Mucosa of gallbladder (tissue), 1 donor: Measurements from ENCODE around the gene GPD1L. TPM values are rescaled to one million over a fixed set of nuclear protein-coding genes. Genes with fewer than 3 reads are reported as not detected.
"Not testable (repeated sequence)": the region's sequence is repeated elsewhere in the genome, so short reads cannot be mapped to it uniquely, and the experiment has no call there.

Experiments
- DNase-seq: peaks from one replicate; pipeline ENCODE4 v3.0.0-alpha.2; 2020; ENCODE audit warnings: low spot score
- total RNA-seq: library from RNA; stranded (reverse); gene quantifications from one replicate; pipeline ENCODE4 v1.2.1, GENCODE V29; 2021
- donor health status: DM: no; HTN: no; CAD: no.

GPD1L gene
- total RNA-seq, result 31.1 TPM

DNA sequence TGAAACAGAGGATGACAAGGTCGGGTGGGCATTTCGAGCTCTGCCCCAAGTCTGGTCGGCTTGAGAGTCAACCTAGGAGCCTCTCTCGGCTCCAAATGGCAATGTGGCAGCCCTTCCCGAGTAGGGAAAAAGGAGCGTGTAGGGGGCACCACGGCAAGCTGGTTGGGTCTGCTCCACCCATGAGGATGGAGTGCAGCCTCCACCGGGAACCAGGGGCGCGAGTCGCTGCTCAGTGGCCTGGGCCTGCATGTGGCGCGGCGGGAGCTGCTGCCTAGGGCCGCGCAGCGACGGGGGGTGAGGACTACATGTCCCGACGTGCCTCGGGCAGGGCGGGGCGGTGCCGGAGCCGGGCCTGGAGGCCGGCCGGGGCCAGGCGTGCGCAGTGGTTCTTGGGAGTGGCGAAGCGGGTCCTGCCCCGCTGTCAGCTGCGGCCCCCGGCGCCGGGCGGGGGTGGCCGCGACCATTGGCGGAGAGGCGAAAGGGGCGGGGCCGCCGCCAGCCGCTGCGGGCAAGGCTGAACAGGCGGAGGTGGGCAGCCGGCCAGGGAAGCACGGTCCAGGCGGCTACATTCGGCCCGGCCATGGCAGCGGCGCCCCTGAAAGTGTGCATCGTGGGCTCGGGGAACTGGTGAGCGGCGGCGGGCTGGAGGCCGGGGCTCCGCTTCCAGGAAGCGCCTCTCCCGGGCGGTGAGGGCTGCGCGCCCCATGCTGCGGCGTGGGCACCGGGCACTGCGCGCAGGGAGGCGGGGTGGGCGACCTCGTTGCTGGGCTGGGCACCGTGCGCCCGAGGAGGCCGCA lies at the start of gene GPD1L:
Gene GPD1L (plus strand): TSS at position 489 of the 797 bp plus-strand sequence. CDS start 92 bp downstream, at position 581.
- DNase-seq, result peak; percentile 95

DNA sequence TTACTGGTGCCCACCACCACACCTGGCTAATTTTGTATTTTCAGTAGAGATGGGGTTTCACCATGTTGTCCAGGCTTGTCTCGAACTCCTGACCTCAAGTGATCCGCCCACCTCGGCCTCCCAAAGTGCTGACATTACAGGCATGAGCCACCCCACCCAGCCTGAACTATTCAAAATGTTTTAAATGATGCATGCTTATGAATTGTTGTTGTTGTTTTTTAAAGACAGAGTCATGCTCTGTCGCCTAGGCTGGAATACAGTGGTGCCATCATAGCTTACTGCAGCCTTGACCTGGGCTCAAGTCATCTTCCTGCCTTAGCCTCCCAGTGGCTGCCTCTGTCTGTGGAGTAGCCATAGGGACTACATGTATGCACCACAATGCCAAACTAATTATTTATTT lies 48.0 kb upstream of the GPD1L start:
- DNase-seq, result not testable (repeated sequence)

DNA sequence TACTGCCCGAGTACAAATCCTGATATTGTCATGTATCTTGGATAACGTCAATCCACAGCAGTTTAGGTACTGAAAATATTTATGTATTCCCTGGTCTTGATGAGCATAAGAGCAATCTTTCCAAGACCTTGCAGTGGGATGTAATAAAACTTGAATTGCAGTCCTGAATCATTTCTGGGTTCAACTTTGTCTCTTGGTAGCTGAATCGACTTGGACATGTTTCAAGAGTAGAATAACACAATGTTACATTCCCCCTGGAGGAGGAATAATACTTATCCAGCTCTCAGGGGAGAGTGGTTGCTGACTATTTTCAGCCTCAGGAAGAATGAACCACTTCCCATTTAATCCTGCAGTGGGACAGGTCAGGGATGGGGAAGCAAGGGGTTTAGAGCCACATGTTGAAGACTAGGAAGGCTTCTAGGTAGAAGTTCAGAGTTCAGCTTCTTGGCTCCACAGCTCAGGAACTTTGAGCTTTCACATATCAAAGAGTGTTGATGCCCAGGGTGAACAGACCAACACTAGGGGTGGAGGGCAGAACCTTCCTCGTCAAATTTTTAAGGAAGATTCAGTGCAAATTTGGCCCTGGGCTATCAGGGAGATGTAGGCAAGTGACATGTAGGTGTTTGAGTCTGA lies 43.4 kb upstream of the GPD1L start:
- no peak for DNase-seq

DNA sequence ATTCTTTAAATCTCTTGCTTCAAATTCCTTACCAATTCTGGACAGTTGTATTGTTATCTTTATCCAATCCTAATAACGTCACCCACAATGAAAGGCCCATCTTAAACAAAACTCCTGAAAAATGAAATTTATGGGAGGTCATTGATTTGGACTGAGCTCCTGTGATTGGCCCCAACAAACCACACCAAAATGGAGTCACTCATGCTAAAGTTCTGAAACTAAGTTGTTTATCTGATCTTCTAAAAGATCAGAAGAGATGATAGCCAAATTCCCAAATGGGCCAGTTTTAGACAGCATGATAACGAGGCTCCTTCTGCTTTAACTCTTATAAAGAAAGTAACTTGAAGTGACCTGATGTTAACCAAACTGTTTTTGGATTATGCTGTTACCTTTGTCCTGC lies 39.7 kb upstream of the GPD1L start:
- no peak for DNase-seq

DNA sequence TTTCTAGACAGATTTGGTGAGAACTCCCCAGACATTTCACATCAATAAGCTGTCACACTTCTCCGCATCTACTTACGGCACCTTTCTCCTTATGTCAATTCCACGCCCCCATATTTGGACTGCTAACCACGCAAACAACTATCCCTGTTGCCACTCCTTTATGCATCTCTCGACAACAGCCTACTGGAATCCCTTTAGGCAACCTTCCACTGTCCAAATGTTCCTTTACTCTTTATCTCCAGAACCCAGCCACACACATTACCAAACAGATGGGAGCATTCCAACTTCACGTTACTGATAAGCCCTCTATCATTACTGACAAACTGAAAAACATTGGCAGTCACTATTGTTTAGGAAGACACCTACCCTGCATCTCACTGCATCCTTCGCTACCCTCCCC lies 32.2 kb upstream of the GPD1L start:
- DNase-seq, result not testable (repeated sequence)

DNA sequence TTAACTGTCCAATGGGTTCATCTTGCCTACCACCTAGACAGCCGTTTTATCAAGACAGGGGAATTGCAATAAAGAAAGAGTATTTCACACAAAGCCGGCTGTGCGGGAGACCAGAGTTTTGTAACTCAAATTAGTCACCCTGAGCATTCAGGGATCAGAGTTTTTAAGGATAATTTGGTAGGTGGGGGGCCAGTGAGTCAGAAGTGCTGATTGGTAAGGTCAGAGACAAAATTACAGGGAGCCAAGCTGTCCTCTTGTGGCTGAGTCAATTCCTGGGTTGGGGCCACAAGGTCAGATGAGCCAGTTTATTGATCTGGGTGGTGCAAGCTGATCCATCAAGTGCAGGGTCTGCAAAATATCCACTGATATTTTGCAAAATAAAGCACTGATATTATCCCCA lies 29.9 kb upstream of the GPD1L start:
- DNase-seq, result no peak

DNA sequence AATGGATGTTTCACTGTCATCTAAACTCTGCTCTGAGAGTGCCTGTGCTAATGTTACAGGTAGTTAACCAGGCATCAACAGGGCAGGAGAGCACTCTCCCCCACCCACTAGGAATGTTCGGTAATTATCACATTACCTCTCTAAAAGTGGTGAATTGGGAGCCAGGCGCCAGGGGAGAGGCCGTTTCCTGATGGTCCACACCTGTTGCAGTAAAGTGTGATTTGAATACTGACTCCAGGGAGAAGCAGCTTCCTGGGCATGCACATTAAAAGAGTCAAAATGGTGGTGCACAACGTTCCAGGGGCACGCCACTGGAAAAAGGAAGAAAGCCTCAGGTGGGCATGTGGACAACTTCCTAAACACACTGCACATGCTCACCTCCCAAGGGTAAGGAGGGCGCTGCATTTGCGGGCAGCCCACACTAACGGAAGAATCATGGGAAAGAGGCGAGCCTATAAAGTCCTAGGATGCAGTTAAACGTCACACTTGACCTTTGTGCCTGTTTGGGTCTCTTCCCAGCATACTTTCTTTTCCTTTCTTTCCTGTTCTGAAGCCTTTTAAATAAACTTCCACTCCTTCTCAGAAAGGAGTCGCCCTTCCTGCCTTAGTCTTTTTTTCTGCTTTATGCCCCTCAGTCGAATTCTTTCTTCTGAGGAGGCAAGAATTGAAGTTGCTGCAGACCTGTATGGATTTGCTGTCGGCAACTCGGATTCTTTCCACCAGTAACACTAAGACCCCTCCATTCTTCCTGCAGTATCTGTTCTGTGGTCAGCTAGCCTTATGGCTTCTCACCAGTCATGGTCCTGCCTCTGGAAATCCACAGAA lies 28.9 kb upstream of the GPD1L start:
- DNase-seq, result no peak

DNA sequence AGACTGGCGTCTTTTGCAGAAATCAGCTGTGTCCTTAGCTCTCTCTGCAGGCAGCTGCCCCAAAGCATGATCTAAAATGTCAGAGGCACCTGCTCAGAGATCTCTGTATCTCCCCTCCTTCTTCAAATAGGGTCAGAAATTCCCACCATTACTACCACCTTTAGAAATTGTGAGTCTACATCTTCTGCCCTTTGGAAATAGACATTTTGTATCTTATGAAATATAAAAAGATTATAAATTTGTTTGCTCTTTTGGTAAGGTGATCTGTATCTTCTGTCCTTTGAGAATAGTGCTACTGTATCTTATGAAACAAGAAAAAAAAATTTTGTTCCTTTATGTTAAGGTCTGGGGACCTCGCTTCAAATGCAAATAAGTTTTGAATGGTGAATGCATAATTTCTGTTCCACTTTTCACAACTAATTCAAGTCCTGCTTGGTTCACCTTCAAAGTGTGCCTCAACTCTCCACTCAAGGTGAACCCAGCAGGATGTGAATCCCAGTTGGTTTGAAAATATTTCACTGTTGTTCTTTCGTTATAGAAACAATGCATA lies 28.3 kb upstream of the GPD1L start:
- no peak for DNase-seq

DNA sequence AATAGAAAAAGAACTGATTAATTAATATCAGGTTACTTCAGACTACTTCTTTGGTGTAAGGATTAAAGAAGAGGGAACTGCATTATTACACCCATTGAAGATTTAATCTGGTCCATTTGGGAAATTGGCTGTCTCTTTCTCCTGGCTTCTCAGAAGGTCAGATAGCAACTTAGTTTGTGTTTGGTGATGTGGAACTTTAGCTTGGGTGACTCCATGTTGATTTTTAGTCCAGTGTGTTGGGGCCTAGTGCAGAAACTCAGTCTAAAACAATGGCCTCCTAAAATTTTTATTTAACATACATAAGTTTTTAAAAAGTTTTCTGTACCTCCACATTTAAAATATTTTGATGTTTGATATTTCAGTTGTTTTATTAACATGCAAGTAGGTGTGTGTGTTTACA lies 27.6 kb upstream of the GPD1L start:
- DNase-seq, result no peak

DNA sequence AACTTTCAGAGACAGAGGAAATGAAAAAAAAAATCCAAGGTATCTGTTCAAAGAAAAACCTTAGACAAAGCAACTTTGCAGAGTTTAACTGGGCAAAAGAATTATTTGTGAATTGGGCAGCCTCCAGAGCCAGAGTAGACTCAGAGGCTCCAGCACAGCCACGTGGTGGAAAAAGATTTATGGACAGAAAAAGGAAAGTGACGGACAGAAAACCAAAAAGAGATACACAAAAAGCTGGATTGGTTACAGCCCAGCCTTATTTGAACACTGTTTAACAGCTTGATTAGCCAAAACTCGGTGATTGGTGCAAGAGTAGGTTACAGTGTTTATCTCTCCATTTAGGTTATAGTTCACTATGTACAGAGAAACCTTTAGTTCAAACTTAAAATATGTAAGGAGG lies 23.7 kb upstream of the GPD1L start:
- DNase-seq, result no peak

DNA sequence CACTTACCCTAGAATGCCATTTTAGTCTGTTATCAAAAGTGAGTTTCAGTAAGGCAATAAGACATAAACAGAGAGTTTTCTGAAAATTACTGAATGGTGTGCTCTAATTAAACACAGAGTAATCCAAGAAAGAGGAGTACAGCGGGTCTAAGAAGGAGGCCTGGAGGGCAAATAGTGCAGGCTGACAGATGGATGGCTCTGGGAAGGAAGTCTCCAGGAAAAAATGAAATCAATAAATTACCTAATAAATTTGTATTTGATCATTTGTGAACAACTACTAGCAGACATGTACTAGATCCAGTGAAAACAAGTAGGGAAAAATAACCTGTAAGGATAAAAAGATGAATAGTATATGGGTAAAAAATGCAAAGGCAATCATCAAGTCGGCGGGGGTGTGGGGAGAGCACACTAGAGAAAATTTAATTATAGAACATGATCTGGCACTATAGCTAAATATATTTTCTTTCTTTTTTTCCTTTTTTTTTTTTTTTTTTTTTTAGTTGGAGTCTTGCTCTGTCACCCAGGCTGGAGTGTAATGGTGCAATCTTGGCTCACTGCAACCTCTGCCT lies 22.6 kb upstream of the GPD1L start:
- DNase-seq, result no peak

DNA sequence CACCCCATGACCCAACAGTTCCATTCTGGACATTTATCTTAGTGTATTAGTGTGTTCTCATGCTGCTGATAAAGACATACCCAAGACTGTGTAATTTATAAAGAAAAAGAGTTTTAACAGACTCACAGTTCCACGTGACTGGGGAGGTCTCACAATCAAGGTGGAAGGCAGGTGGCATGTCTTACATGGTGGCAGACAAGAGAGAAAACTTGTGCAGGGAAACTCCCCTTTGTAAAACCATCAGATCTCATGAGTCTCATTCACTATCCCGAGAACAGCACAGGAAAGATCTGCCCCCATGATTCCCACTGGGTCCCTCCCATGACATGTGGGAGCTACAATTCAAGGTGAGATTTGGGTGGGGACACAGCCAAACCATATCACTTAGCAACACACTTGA lies 21.6 kb upstream of the GPD1L start:
- DNase-seq, result no peak

DNA sequence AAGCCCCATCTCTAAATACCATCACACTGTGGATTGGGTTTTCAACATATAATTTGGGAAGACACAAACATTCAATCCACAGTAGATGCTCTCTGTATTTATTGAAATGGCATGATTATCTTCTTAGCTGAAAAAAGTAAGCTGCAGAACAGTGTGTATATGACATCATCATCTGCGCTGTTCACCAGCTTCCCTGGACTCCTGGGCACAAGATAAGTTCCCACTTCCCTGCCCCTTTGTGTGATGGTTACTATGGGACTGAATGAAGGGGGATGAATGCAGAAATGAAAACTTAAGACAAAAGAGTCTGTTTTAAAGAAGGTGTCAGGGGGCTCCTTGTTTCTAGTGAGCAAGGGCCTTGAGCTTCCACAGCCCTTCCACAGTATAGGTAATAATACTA lies 20.0 kb upstream of the GPD1L start:
- no peak for DNase-seq

DNA sequence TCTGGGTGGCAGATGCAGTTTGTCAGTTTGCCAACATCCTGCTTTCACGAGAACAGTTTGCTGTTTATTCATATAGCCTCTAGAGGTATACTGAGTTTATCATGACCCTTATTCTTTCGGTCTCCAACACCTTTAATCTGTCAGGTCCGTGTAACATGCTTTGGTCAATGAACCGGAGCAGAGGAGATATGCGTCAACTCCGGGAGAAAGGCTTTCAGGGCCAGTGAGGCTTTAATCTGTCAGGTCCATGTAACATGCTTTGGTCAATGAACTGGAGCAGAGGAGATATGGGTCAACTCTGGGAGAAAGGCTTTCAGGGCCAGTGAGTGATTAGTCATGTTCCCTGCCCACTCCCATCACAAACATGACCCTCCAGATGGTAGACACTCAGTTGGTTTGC lies 16.9 kb upstream of the GPD1L start:
- no peak for DNase-seq

DNA sequence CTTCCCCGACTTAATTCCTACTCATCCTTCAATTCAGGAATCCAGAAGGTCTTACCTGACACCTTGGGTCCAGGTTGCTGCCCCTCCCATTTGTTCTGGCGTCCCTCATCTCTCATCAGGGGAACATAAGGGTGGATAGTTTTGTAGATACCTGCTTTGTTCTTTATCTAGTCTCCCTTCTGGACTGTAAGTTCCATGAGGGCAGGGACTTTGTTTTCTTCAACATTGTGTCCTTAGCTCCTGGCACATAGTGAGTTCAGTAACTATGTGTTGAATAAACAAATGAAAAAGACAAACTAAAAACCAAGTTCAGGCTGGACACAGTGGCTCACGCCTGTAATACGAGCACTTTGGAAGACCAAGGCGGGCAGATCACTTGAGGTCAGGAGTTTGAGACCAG lies 13.2 kb upstream of the GPD1L start:
- no peak for DNase-seq

DNA sequence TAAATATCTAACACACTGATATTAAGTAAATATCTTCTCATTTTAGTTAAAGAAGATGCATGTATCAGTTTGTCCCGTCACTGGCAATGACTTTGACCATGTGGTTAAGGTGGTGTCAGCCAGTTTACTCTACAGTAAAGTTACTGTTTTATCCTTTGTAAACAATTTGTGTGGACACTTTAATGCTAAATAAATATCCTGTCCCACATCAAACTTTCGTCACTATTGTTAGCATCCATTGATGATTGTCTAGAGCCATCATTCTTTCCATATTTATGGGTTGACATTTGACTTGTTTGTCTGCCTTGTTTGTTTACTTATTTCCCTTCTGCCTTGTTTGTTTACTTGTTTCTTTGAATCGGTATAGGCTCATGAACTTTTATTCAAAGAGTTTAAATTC lies 11.0 kb upstream of the GPD1L start:
- DNase-seq, result no peak

DNA sequence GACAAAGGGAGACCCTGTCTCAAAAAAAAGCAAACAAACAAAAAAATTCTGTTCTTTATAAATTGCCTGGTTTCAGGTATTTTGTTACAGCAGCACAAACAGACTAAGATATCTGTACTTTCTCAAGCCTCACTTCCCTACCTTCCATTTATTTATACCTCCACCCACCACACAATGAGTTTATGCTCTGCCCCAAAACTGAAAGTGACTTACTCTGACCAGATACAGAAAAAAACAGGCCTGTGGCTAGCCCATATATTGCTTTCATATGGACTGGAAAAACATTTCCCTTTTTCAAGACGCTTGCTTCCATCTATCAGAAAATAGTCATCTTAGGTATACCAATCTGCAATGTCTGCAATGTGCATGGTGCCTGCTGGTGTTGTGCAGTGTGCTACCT lies 8.7 kb upstream of the GPD1L start:
- DNase-seq, result no peak

DNA sequence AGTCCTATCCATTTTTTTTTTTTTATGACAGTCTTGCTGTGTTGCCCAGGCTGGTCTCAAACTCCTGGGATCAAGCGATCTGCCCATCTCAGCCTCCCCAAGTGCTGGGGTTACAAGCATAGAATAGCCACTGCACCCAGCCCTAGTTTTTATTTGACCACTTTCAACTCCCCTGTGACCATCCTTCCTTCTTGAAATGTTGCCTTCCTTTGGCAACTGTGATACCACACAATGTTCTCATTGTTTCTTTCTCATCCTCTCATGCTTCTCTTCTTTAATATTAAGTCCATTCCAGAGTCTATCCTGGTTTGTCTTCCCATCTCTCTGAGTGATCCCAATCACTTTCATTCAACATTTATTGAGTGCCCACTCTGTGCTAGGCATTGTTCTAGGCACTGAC lies 7.9 kb upstream of the GPD1L start:
- no peak for DNase-seq

DNA sequence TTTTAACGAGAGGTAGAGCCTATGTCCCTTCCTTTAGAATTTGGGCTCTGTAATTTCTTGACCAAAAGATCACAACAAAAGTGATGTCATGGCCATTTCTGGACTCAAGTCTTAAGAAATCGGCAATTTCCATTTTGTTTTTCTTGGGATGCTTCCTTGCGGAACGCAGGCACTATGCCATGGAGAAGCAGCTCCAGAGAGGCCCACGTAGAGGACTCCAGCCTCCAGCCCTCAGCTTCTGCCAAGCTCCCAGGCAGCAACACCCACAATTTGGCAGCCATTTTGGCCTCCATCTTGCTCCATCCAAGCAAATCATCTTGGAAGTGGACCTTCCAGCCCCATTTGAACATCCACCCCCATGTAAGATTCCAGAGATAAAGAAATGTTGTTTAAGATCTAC lies 6.0 kb upstream of the GPD1L start:
- DNase-seq, result no peak

DNA sequence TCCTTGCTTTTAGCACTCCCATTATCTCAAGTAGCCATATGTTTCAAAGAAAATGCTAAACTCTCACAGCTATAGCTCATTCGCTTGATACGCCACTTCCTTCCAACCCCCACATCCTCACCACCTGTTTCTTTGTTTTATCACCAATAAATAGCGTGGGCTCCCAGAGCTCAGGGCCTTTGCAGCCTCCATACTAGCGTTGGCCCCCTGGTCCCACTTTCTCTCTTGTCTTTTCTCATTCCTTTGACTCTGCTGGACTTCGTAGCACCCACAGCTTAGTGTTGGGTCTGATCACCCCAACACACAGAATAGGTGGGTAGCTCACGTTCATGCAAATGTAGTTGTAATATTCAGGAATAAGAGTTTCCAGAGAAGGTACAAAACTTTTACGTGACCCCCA lies 4.1 kb upstream of the GPD1L start:
- DNase-seq, result no peak

DNA sequence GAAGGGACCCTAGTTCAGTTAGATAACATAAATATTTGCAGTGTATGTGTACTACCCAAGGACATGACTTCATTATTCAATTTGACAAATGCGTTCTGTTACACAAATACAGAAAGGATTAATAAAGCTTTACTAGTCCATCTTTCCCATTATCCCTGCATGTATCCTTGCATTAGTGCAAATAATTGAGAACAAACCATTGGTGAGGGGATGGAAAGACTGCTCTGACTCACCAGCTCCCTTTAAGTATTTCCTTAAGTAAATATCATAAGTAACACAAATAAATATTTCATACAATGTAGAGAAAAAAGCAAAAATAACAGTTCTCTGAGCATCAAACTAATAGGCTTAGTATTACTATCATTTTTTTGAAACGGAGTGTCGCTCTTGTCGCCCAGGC lies 1.9 kb upstream of the GPD1L start:
- no peak for DNase-seq
